ENCODE measurements around the gene NUP153.
"Not testable (repeated sequence)": the region's sequence is repeated elsewhere in the genome, so short reads cannot be mapped to it uniquely, and the experiment has no call there.

Gene NUP153

GRCh38 chr6:17725083-17725482 is 18.4 kb upstream of the NUP153 start:
- Mint-ChIP-seq H3K4me1 (no peaks in the 10 kb centered on the region), H3K4me3 (no peak overlapping the region), H3K27me3 (no peaks in the 10 kb centered on the region), H3K9me3 (peaks cover 0 to 2% of the 10 kb centered on the region in 2 donors), H3K27ac (no peak overlapping the region), H3K36me3 (no peaks in the 10 kb centered on the region)
- DNase-seq: no peak
- no peak for ATAC-seq (replicated peaks)

GRCh38 chr6:17724341-17724740 is 17.6 kb upstream of the NUP153 start:
- Mint-ChIP-seq H3K9me3 (peaks cover 0 to 2% of the 10 kb centered on the region in 2 donors), H3K27me3 (no peaks in the 10 kb centered on the region), H3K4me1 (no peaks in the 10 kb centered on the region), H3K27ac (no peak overlapping the region), H3K4me3 (no peak overlapping the region), H3K36me3 (no peaks in the 10 kb centered on the region)
- ATAC-seq (replicated peaks): no peak
- no peak for DNase-seq

GRCh38 chr6:17721671-17722070 is 14.9 kb upstream of the NUP153 start:
- H3K36me3 Mint-ChIP-seq: no peaks in the 10 kb centered on the region
- DNase-seq (no peak), ATAC-seq (replicated peaks) (no peak)
- no peaks in the 10 kb centered on the region for H3K27me3 Mint-ChIP-seq
- no peaks in the 10 kb centered on the region for H3K9me3 Mint-ChIP-seq
- H3K4me1 Mint-ChIP-seq: no peaks in the 10 kb centered on the region
- H3K27ac Mint-ChIP-seq: no peak overlapping the region
- H3K4me3 Mint-ChIP-seq: no peak overlapping the region

- no peaks in the 10 kb centered on the region for H3K9me3 Mint-ChIP-seq
- no peak overlapping the region for H3K4me3 Mint-ChIP-seq
- H3K4me1 Mint-ChIP-seq: peaks cover 4 to 10% of the 10 kb centered on the region in 2 donors
- ATAC-seq (replicated peaks) (no peak), DNase-seq (no peak)
- H3K27ac Mint-ChIP-seq: no peak overlapping the region
- H3K27me3 Mint-ChIP-seq: no peaks in the 10 kb centered on the region
- peaks cover 0 to 4% of the 10 kb centered on the region in 2 donors for H3K36me3 Mint-ChIP-seq
Measured at GRCh38 chr6:17719323-17720041, 12.8 kb upstream of the NUP153 start.

- Mint-ChIP-seq H3K27ac (no peak overlapping the region), H3K36me3 (peaks cover 2 to 4% of the 10 kb centered on the region in 2 donors), H3K9me3 (no peaks in the 10 kb centered on the region), H3K27me3 (no peaks in the 10 kb centered on the region), H3K4me1 (peaks cover 4 to 10% of the 10 kb centered on the region in 2 donors), H3K4me3 (no peak overlapping the region)
- ATAC-seq (replicated peaks) (no peak), DNase-seq (no peak)
Measured at GRCh38 chr6:17716221-17716620, 9.5 kb upstream of the NUP153 start.

DNA sequence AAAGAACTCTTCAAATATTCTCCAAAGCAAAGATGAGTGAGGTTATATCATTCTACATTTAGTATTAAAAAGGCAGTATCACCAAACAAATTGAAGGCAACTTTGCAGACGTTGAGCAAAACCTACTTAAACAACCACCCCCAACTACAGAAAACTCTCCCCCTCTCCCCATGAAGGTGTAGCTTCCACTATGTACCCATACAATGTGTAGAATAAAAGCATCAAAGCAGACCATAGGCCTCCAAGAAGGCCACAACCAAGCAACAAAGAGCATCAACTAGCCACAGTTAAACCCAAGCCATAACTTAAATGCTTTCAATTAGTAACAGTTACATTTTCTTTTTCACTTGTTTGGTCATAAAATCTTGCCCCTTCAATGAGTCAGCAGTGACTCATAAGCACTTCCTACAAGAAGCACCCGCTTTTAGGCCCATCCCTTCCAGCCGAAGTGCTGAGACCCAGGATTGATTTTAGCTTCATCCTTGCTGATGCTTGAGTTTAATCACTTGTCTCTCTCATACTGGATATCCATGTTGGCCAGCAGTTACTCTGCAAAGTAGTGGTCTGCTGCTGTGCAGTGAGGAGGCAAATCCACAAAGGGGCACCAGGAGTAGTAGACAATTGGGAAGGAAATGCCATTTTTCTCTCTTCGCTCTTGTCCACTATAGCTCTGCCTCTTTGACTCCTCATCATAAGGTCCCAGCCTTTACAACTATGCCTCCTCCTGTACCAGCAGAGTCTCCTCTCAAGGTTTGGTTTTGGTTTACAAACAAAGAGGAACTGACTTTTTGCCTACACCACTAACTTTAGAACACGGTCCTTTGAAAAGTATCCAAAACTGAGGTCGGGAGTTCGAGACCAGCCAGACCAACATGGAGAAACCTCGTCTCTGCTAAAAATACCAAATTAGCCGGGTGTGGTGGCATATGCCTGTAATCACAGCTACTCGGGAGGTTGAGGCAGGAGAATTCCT is 8.4 kb upstream of the NUP153 start:
- peaks cover 4 to 10% of the 10 kb centered on the region in 2 donors for H3K4me1 Mint-ChIP-seq
- peaks cover 2 to 4% of the 10 kb centered on the region in 2 donors for H3K36me3 Mint-ChIP-seq
- DNase-seq (no peak), ATAC-seq (replicated peaks) (peak; percentile 65 to 82)
- peak overlapping the region in 1 of 2 donors; percentile 23 for H3K4me3 Mint-ChIP-seq
- H3K27ac Mint-ChIP-seq: no peak overlapping the region
- H3K9me3 Mint-ChIP-seq: no peaks in the 10 kb centered on the region
- H3K27me3 Mint-ChIP-seq: no peaks in the 10 kb centered on the region

GRCh38 chr6:17714177-17714576 is 7.5 kb upstream of the NUP153 start:
- peaks cover 6 to 8% of the 10 kb centered on the region in 2 donors for H3K36me3 Mint-ChIP-seq
- H3K27me3 Mint-ChIP-seq: no peaks in the 10 kb centered on the region
- H3K4me1 Mint-ChIP-seq: peaks cover 4 to 10% of the 10 kb centered on the region in 2 donors
- H3K27ac Mint-ChIP-seq: no peak overlapping the region
- H3K9me3 Mint-ChIP-seq: no peaks in the 10 kb centered on the region
- no peak for DNase-seq
- no peak overlapping the region for H3K4me3 Mint-ChIP-seq
- ATAC-seq (replicated peaks): no peak

GRCh38 chr6:17712576-17712975 is 5.9 kb upstream of the NUP153 start:
- Mint-ChIP-seq H3K4me1 (peaks cover 4 to 10% of the 10 kb centered on the region in 2 donors), H3K27ac (no peak overlapping the region), H3K36me3 (peaks cover 10 to 13% of the 10 kb centered on the region in 2 donors), H3K9me3 (no peaks in the 10 kb centered on the region), H3K4me3 (no peak overlapping the region), H3K27me3 (no peaks in the 10 kb centered on the region)
- DNase-seq (no peak), ATAC-seq (replicated peaks) (no peak)

DNA sequence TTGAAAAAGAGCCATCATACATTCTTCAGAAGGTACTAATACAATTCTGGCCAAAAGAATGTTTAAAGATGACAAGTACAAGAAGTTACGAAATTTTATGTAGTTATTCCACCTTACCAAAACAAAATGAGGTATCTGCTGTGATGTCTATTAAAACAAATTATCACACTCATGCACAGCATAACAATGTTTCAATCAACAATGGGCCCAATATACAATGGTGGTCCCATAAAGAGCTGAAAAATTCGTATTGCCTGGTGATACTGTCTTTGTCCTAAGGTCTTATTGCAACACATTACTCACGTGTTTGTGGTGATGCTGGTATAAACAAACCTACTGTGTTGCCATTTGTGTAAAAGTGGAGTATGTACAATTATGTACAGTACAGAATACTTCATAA is 3.6 kb upstream of the NUP153 start:
- ATAC-seq (replicated peaks) (no peak), DNase-seq (no peak)
- H3K9me3 Mint-ChIP-seq: no peaks in the 10 kb centered on the region
- peaks cover 13 to 24% of the 10 kb centered on the region in 2 donors for H3K36me3 Mint-ChIP-seq
- H3K27ac Mint-ChIP-seq: no peak overlapping the region
- H3K27me3 Mint-ChIP-seq: no peaks in the 10 kb centered on the region
- no peak overlapping the region for H3K4me3 Mint-ChIP-seq
- H3K4me1 Mint-ChIP-seq: peaks cover 8 to 14% of the 10 kb centered on the region in 2 donors

DNA sequence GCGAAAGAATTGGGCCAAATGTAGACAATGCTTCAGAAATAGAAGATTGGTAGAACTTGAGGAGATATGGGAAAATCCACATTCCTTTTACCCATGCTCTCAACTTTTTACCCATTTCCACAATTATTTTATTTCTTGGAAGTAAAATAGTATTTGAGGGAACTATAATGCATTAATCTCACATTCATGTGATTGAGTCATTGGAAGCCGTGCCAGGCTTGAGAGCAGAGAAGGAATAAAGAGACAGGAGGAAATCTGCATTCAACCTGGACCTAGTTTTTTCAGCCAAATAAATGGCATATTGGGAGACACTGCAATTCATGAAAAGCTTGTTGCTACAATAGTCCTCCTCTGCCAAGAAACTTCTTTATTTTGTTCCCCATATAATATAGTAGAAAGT is 2.8 kb upstream of the NUP153 start:
- peaks cover 13 to 20% of the 10 kb centered on the region in 2 donors for H3K36me3 Mint-ChIP-seq
- no peak overlapping the region for H3K27ac Mint-ChIP-seq
- no peak overlapping the region for H3K4me3 Mint-ChIP-seq
- H3K27me3 Mint-ChIP-seq: no peaks in the 10 kb centered on the region
- DNase-seq (no peak), ATAC-seq (replicated peaks) (no peak)
- H3K9me3 Mint-ChIP-seq: no peaks in the 10 kb centered on the region
- H3K4me1 Mint-ChIP-seq: peaks cover 4 to 9% of the 10 kb centered on the region in 2 donors

- not testable (repeated sequence) for H3K27me3 Mint-ChIP-seq; DNase-seq; ATAC-seq (replicated peaks); H3K9me3 Mint-ChIP-seq; H3K27ac Mint-ChIP-seq; H3K4me3 Mint-ChIP-seq
- Mint-ChIP-seq H3K4me1 (peaks cover 10 to 17% of the 10 kb centered on the region in 2 donors), H3K36me3 (peaks cover 13 to 24% of the 10 kb centered on the region in 2 donors)
Measured at GRCh38 chr6:17708035-17708434, 1.3 kb upstream of the NUP153 start.

DNA sequence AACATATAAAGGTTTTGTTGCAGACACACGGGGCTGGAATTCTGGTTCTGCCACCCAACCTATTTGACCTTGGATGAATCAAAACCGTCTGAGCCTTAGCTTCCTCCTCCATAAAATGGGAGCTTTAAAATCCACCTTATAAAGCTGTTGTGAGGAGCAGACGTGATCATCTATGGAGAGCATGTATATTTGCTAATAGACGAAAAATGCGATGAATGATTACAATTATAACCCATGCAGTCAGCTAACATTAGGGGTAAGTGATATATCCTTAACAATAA is 586 bp upstream of the NUP153 start:
- Mint-ChIP-seq H3K4me1 (peaks cover 13 to 23% of the 10 kb centered on the region in 2 donors), H3K27ac (peak overlapping the region; percentile 99), H3K4me3 (peak overlapping the region; percentile 86), H3K36me3 (peaks cover 13 to 25% of the 10 kb centered on the region in 2 donors), H3K9me3 (no peaks in the 10 kb centered on the region), H3K27me3 (no peaks in the 10 kb centered on the region)
- ATAC-seq (replicated peaks): no peak
- no peak for DNase-seq

- Mint-ChIP-seq H3K27ac (peak overlapping the region; percentile 99), H3K36me3 (peaks cover 17 to 29% of the 10 kb centered on the region in 2 donors), H3K4me3 (peak overlapping the region; percentile 86), H3K27me3 (no peaks in the 10 kb centered on the region), H3K4me1 (peaks cover 17 to 35% of the 10 kb centered on the region in 2 donors), H3K9me3 (no peaks in the 10 kb centered on the region)
- DNase-seq (peak; percentile 85), ATAC-seq (replicated peaks) (peak; percentile 80 to 82)
Measured at GRCh38 chr6:17705778-17706579, 746 bp downstream of the NUP153 start.

DNA sequence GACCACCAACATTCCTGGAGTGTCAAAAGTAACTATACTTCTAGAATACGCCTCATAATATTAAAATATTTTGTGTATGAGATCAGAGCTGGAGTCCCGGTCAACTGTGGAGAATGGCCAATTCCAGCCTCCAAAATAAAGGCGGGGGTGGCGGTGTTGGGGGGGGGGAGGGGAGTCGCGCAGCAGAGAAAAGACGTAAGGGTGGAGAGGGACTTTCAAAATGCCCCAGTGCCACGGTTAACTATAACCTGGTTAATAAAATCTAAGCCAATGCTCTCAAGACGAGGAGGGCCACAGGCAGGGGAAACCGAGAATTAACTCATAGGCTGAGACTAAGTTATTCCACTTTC is 1.3 kb downstream of the NUP153 start:
- DNase-seq (no peak), ATAC-seq (replicated peaks) (peak; percentile 2 to 5)
- H3K4me3 Mint-ChIP-seq: peak overlapping the region; percentile 86
- peaks cover 17 to 29% of the 10 kb centered on the region in 2 donors for H3K36me3 Mint-ChIP-seq
- no peaks in the 10 kb centered on the region for H3K27me3 Mint-ChIP-seq
- H3K9me3 Mint-ChIP-seq: no peaks in the 10 kb centered on the region
- peaks cover 20 to 41% of the 10 kb centered on the region in 2 donors for H3K4me1 Mint-ChIP-seq
- H3K27ac Mint-ChIP-seq: peak overlapping the region; percentile 99
